ENCODE data around the gene USP37. TPM values are rescaled to one million over a fixed set of nuclear protein-coding genes. Genes with fewer than 3 reads are reported as not detected.
"Not testable (repeated sequence)": the region's sequence is repeated elsewhere in the genome, so short reads cannot be mapped to it uniquely, and the experiment has no call there.

The USP37 gene
- total RNA-seq, 2 donors from 2014 or later = 6.0 to 14.5 TPM

DNA sequence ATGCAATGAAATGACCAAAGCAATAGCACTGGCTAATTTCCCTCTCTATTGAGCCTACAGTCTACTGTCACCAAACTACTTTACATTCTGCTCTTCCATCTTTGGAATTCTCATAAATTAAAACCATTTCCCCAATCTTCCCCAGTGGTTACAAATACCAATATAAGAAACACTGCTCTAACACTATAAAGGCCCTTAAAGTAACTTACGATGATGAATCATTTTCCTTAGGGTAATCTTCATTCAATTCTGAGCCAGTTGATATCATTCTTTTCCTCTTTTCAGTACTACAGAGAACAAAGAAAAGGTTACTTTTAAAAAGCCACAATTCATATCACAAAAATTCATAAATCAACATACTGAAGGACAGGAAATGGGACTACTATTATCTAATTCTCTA is 22.1 kb downstream of the USP37 start:
- DNase-seq = no peak
- H3K4me3 ChIP-seq = no peak overlapping the region
- H3K27me3 ChIP-seq = no peaks in the 10 kb centered on the region
- intact Hi-C loops (cut with DNase I) = no loop called here
- H3K4me1 ChIP-seq = no peaks in the 10 kb centered on the region
- no peak overlapping the region for H3K27ac ChIP-seq
- TF ChIP-seq, protein P1, sequence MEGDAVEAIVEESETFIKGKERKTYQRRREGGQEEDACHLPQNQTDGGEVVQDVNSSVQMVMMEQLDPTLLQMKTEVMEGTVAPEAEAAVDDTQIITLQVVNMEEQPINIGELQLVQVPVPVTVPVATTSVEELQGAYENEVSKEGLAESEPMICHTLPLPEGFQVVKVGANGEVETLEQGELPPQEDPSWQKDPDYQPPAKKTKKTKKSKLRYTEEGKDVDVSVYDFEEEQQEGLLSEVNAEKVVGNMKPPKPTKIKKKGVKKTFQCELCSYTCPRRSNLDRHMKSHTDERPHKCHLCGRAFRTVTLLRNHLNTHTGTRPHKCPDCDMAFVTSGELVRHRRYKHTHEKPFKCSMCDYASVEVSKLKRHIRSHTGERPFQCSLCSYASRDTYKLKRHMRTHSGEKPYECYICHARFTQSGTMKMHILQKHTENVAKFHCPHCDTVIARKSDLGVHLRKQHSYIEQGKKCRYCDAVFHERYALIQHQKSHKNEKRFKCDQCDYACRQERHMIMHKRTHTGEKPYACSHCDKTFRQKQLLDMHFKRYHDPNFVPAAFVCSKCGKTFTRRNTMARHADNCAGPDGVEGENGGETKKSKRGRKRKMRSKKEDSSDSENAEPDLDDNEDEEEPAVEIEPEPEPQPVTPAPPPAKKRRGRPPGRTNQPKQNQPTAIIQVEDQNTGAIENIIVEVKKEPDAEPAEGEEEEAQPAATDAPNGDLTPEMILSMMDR (IDR thresholded peaks at IDR 0.05) = no peak
- TF ChIP-seq POLR2A (IDR thresholded peaks at IDR 0.05) = no peak
- peaks cover 0 to 27% of the 10 kb centered on the region in 2 donors for H3K36me3 ChIP-seq (replicated peaks in 1 of 2; ENCODE audit: insufficient read depth in 1 of 2, low read depth in 2 of 2)
- H3K9me3 ChIP-seq = no peaks in the 10 kb centered on the region
- WGBS, 2 donors = 97 to 100% methylated on average over 1 of the region's 1 CpG
- ATAC-seq = no peak

DNA sequence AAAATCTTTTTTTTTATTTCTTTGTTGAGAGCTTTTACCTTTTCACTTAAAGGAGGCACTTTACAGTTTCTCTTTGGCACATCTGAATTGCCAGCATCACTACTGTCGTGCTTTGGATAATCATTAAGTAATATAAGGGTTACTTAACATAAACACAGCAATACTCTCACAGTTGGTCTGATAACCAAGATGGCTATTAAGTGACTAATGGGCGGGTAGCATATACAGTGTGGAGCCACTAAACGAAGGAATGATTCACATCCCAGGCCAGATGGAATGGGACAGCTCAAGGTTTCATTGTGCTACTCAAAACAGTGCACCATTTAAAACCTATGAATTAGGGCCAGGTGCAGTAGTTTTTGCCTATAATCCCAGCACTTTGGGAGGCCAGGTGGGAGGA is 28.1 kb downstream of the USP37 start:
- 85 to 86% methylated on average over 3 of the region's 3 CpGs for WGBS, 2 donors
- DNase-seq = no peak
- TF ChIP-seq, protein P1 (IDR thresholded peaks at IDR 0.05) = no peak
- TF ChIP-seq POLR2A (IDR thresholded peaks at IDR 0.05) = no peak
- peaks cover 0 to 19% of the 10 kb centered on the region in 2 donors for H3K36me3 ChIP-seq (replicated peaks in 1 of 2; ENCODE audit: insufficient read depth in 1 of 2, low read depth in 2 of 2)
- H3K27me3 ChIP-seq = no peaks in the 10 kb centered on the region
- no peak overlapping the region for H3K4me3 ChIP-seq
- H3K9me3 ChIP-seq = no peaks in the 10 kb centered on the region
- H3K4me1 ChIP-seq = no peaks in the 10 kb centered on the region
- no peak for ATAC-seq
- no peak overlapping the region for H3K27ac ChIP-seq
- intact Hi-C loops (cut with DNase I) = no loop called here

DNA sequence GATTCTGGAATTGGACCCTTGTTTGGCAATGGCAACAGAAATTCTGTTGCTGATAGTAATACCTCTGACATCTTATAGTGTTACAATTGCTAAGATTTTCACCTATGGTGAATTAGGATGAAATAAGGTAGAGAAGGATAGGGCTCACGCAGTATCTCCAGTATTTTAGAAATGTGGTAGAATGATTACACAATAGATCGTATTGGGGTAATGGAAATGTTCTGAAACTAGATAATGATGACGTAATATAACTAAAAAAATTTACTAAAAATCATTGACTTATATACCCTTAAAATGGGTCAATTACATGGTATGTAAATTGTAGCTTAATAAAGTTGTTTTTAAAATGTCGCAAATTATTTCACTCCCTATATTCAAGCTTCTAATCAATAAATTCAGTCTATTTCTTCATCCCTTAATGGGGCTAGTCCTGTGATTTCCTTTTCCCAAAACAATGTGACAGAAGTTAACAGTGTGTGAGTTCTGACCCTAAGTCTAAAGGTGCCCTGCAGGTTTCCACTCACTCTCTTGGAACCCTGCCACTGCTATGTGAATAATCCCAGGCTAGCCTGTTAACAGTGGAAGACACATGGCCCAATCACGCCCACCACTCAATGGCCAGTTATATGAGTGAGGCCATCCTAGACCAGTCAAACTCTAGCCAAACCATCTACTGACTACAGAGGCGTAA is 31.2 kb downstream of the USP37 start:
- H3K4me3 ChIP-seq = no peak overlapping the region
- DNase-seq (no peak), ATAC-seq (no peak)
- no peak for TF ChIP-seq POLR2A (IDR thresholded peaks at IDR 0.05)
- TF ChIP-seq, protein P1 (IDR thresholded peaks at IDR 0.05) = no peak
- intact Hi-C loops (cut with DNase I) = no loop called here
- no peaks in the 10 kb centered on the region for H3K4me1 ChIP-seq
- no peaks in the 10 kb centered on the region for H3K27me3 ChIP-seq
- peaks cover 0 to 10% of the 10 kb centered on the region in 2 donors for H3K36me3 ChIP-seq (replicated peaks in 1 of 2; ENCODE audit: insufficient read depth in 1 of 2, low read depth in 2 of 2)
- no peak overlapping the region for H3K27ac ChIP-seq
- 75 to 85% methylated on average over 6 of the region's 6 CpGs for WGBS, 2 donors
- no peaks in the 10 kb centered on the region for H3K9me3 ChIP-seq

DNA sequence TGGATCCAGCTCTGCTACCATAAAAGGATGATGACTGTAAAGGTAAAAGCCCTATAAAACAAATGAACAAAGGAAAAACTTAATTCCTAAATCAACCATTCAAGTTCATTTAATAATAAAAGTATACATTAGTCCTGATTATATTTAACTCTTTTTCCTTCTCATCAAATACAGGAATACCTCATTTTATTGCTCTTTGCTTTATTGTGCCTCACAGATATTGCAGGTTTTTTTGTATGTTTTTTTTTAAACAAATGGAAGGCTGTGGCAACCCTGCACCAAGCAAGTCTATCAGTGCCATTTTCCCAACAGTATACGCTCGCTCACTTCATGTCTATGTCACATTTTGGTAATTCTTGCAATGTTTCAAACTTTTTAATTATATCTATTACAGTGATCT is 38.2 kb downstream of the USP37 start:
- no peak overlapping the region for H3K27ac ChIP-seq
- no peaks in the 10 kb centered on the region for H3K27me3 ChIP-seq
- no peak for ATAC-seq
- DNase-seq = no peak
- WGBS, 2 donors = 100% methylated on average over 2 of the region's 2 CpGs
- H3K36me3 ChIP-seq (replicated peaks in 1 of 2; ENCODE audit: insufficient read depth in 1 of 2, low read depth in 2 of 2) = peaks cover 8 to 22% of the 10 kb centered on the region in 2 donors
- TF ChIP-seq POLR2A (IDR thresholded peaks at IDR 0.05) = no peak
- TF ChIP-seq, protein P1 (IDR thresholded peaks at IDR 0.05) = no peak
- no peaks in the 10 kb centered on the region for H3K9me3 ChIP-seq
- intact Hi-C loops (cut with DNase I) = no loop called here
- no peaks in the 10 kb centered on the region for H3K4me1 ChIP-seq
- H3K4me3 ChIP-seq = no peak overlapping the region

DNA sequence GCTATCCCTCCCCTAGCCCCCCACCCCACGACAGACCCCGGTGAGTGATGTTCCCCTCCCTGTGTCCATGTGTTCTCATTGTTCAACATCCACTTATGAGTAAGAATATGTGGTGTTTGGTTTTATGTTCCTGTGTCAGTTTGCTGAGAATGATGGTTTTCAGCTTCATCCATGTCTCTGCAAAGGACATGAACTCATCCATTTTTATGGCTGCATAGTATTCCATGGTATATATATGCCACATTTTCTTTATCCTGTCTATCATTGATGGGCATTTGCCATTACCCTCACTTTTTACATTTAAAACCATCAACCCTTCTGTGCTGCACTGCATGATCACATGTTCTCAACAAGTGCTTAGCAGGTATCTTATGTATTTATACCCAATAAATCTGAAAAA is 39.7 kb downstream of the USP37 start:
- ATAC-seq; H3K27me3 ChIP-seq; H3K4me1 ChIP-seq; intact Hi-C loops (cut with DNase I); H3K27ac ChIP-seq; DNase-seq; H3K4me3 ChIP-seq; H3K9me3 ChIP-seq: not testable (repeated sequence)
- 100% methylated on average over 2 of the region's 2 CpGs for WGBS, 2 donors
- H3K36me3 ChIP-seq (replicated peaks in 1 of 2; ENCODE audit: insufficient read depth in 1 of 2, low read depth in 2 of 2) = peaks cover 8 to 22% of the 10 kb centered on the region in 2 donors

Data from body of pancreas (tissue), 4 donors.